HG02840 (cell line): ENCODE measurements around the gene COL23A1.
"Not testable (repeated sequence)": the region's sequence is repeated elsewhere in the genome, so short reads cannot be mapped to it uniquely, and the experiment has no call there.

Experiments used
- ATAC-seq: cut with Tn5 transposase; IDR thresholded peaks from one replicate; pipeline ENCODE4 v1.9.1; 2021; ENCODE audit warnings: mild to moderate bottlenecking, moderate library complexity, moderate number of reproducible peaks; ENCODE audit not compliant: unreplicated experiment, low FRiP score

COL23A1 gene

GRCh38 chr5:178486878-178487512 lies 103.2 kb downstream of the COL23A1 start:
- ATAC-seq, result not testable (repeated sequence)

GRCh38 chr5:178486239-178486641 lies 104.0 kb downstream of the COL23A1 start:
- ATAC-seq, result no peak

- ATAC-seq, result no peak
These were observed 106.6 kb downstream of the COL23A1 start for GRCh38 chr5:178483620-178484019.

- no peak for ATAC-seq
These were observed 110.9 kb downstream of the COL23A1 start for GRCh38 chr5:178479261-178479660.

GRCh38 chr5:178478370-178478769 lies 111.8 kb downstream of the COL23A1 start:
- no peak for ATAC-seq

GRCh38 chr5:178477802-178478201 lies 112.4 kb downstream of the COL23A1 start:
- no peak for ATAC-seq

- ATAC-seq, result no peak
These were observed 113.0 kb downstream of the COL23A1 start for GRCh38 chr5:178476972-178477754.

- no peak for ATAC-seq
These were observed 113.7 kb downstream of the COL23A1 start for GRCh38 chr5:178476531-178476930.

GRCh38 chr5:178475422-178475821 lies 114.8 kb downstream of the COL23A1 start:
- ATAC-seq, result no peak

- no peak for ATAC-seq
These were observed 115.5 kb downstream of the COL23A1 start for GRCh38 chr5:178474562-178475184.

- no peak for ATAC-seq
These were observed 116.3 kb downstream of the COL23A1 start for GRCh38 chr5:178473854-178474253.

GRCh38 chr5:178472138-178472537 lies 118.1 kb downstream of the COL23A1 start:
- no peak for ATAC-seq

GRCh38 chr5:178471711-178472110 lies 118.5 kb downstream of the COL23A1 start:
- no peak for ATAC-seq

- ATAC-seq, result no peak
These were observed 119.5 kb downstream of the COL23A1 start for GRCh38 chr5:178470760-178471025.

GRCh38 chr5:178469975-178470759 lies 120.0 kb downstream of the COL23A1 start:
- no peak for ATAC-seq

GRCh38 chr5:178469011-178469974 lies 120.9 kb downstream of the COL23A1 start:
- ATAC-seq, result no peak

- no peak for ATAC-seq
These were observed 122.0 kb downstream of the COL23A1 start for GRCh38 chr5:178468196-178468685.

- ATAC-seq, result no peak
These were observed 122.5 kb downstream of the COL23A1 start for GRCh38 chr5:178467568-178468195.

- ATAC-seq, result no peak
These were observed 123.0 kb downstream of the COL23A1 start for GRCh38 chr5:178467205-178467567.
